NCI-H748 (cell line): ENCODE data around the gene USP22.
"Not testable (repeated sequence)": the region's sequence is repeated elsewhere in the genome, so short reads cannot be mapped to it uniquely, and the experiment has no call there.

Experiments
- DNase-seq: peaks from one replicate; lab custom pipeline; 2025; ENCODE audit not compliant: unreplicated experiment; lab: John Stamatoyannopoulos, UW

The USP22 gene

GRCh38 chr17:21042458-21043295, at the start of gene USP22:
Gene USP22 (minus strand): TSS chr17:21043011. CDS start chr17:21042835, 176 bp downstream.
- DNase-seq = peak; percentile 99

GRCh38 chr17:21090902-21091618, 48.2 kb upstream of the USP22 start:
- DNase-seq = no peak

GRCh38 chr17:21089933-21090901, 47.4 kb upstream of the USP22 start:
- no peak for DNase-seq

- DNase-seq = no peak
These were observed 46.3 kb upstream of the USP22 start for GRCh38 chr17:21089145-21089544.

GRCh38 chr17:21085707-21086106, 42.9 kb upstream of the USP22 start:
- DNase-seq = no peak

- not testable (repeated sequence) for DNase-seq
These were observed 42.5 kb upstream of the USP22 start for GRCh38 chr17:21085280-21085679.

- DNase-seq = peak; percentile 69
These were observed 39.2 kb upstream of the USP22 start for GRCh38 chr17:21082001-21082436.

GRCh38 chr17:21079196-21079595, 36.4 kb upstream of the USP22 start:
- DNase-seq = no peak

- DNase-seq = no peak
These were observed 35.4 kb upstream of the USP22 start for GRCh38 chr17:21078016-21078780.

GRCh38 chr17:21077281-21077680, 34.5 kb upstream of the USP22 start:
- DNase-seq = no peak

GRCh38 chr17:21076242-21076641, 33.4 kb upstream of the USP22 start:
- no peak for DNase-seq

- no peak for DNase-seq
These were observed 32.9 kb upstream of the USP22 start for GRCh38 chr17:21075739-21076085.

- DNase-seq = no peak
These were observed 30.0 kb upstream of the USP22 start for GRCh38 chr17:21072745-21073197.

- DNase-seq = no peak
These were observed 23.6 kb upstream of the USP22 start for GRCh38 chr17:21066394-21066793.

GRCh38 chr17:21061971-21062526, 19.2 kb upstream of the USP22 start:
- no peak for DNase-seq

- no peak for DNase-seq
These were observed 18.5 kb upstream of the USP22 start for GRCh38 chr17:21061158-21061835.

GRCh38 chr17:21059761-21060160, 16.9 kb upstream of the USP22 start:
- DNase-seq = no peak

GRCh38 chr17:21058098-21058893, 15.5 kb upstream of the USP22 start:
- no peak for DNase-seq

GRCh38 chr17:21053056-21053455, 10.2 kb upstream of the USP22 start:
- not testable (repeated sequence) for DNase-seq
